CD4-positive, alpha-beta T cell treated with Interleukin-12 subunit alpha and Interleukin-12 subunit beta, for 1 hour (primary cell): ENCODE results near the gene GRPR.

Source experiments
- DNase-seq: peaks from one replicate; pipeline ENCODE4 v3.0.0-alpha.2; 2020

Gene GRPR

DNA sequence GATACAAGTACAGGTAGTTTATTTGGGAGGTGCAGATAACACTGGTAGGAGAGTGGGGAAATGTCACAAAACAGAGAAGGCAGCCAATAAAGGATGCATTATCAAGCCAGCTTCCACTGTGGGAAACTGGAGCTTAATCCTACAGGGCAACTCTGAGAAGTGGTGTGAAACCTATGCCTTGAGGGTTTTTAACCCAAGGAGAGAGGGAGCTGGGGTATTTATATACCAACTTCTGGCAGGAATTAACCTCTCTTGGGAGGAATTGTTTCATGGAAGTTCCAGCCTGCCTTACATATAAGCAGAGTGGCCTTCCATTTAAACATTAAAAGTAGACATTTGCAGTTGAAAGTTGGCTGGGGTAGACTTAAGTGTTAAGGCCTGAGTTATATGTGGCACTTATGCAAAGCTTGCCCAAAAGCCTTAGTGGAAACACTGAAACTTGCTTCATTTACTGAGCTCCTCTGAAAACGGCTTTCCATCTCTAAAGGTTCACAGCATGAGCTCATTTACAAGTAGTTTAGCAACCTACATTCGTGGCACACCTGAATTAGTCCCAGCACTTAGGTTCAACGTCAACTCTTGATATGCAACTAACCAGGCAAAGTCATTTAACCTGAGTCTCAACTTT, 63.1 kb downstream of the GRPR start:
- no peak for DNase-seq

DNA sequence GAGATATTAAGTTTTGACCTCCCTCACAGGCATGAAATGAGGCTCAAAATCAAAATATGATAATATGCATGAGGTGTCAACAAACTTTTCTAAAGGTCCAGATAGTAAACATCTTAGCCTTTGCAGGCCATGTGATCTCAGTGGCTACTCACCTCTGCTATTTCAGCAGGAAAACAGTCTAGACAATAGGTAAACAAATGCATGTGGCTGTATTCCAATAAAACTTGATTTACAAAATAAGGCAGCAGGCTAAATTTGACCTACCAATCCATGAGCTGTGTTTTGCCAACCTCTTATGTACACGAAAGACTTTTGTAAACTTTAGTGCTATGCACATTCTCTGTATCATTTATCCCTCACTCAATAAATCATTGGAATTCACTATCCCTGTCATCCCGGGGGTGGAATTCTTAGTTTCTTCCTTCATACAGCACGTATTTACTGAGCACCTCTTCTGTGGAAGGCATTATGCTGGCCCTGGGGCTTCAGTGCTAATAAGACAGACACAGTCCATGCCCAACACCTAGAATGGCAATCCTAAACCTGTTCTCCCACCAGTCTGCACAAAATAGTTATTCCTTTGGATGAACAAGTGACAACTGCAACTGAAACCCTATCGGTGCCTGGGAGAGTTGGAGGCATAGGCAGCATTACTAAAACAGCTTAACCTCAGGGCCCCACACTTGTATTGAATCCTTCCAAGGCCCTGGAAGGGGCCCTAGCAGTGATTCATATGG, 63.8 kb downstream of the GRPR start:
- no peak for DNase-seq

DNA sequence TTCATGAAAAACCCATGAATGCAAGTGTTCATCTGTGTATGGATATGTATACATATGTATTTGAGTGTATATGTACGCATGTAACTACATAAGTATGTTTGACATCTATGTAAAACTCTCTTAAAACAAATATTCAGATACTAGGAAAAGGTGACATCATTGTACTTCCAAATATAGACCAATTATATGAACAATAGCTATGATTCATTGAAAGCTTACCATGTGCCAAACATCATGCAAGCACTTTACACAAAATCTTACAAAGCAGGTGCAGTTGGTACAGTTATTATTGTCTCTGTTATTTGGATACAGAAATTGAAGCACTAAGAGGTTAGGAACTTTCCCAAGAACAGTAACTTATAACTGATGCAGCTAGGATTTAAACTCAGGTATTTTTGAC, 65.3 kb downstream of the GRPR start:
- DNase-seq: no peak

DNA sequence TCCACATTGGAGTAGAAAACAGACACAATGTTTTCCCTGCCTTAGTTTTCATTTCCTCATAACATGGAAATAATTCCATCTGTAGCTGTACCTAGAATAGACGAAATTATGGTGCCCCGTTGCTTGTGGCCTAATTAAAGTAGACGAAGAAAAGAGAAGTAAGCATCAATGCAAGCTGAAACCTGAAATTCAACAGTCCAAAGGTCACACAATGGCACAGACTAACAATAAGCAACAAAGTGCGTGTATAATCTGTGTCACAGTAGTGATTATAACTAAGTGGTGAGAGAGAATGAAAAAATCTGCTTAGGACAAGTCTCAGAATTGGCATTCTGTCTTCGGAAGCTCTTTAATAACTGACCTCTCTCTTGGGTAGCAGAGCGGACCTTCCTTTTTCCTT, 68.2 kb downstream of the GRPR start:
- no peak for DNase-seq

DNA sequence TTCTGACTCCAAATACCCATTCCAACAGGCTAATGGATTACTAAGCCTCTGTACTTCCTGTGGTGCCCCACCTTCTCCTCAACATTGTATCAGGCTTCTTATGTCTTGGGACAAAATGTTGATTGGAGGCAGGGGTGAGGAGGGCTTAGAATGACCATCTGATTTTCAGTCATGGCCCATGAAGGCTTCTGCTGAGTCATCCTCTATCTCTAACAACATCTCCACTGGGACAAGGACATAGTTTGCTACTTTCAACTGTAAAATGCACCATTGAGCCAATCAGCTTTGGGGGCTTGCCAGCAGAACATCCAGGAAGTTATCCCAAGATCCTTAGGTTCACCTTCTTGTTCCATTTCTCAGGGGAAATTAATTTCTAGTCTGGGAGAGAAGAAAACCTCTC, 73.5 kb downstream of the GRPR start:
- no peak for DNase-seq

DNA sequence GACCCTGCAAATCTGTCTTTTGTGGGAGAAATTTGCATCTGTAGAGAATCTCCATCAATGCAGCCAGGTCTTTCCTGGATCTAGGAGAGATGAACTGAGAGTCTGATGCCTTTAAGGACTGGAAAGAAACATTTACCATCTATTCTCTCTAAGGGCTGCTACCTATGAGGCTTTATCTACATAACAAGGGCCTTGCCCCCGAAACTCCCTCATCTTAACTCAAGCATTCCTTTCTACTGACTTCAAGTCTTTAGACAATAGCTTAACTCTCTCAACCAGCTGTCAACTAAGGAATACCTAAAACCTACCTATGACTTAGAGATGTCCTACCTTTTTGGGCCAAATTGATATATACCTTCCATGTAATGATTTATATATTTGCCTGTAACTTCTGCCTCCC, 76.0 kb downstream of the GRPR start:
- DNase-seq: no peak

DNA sequence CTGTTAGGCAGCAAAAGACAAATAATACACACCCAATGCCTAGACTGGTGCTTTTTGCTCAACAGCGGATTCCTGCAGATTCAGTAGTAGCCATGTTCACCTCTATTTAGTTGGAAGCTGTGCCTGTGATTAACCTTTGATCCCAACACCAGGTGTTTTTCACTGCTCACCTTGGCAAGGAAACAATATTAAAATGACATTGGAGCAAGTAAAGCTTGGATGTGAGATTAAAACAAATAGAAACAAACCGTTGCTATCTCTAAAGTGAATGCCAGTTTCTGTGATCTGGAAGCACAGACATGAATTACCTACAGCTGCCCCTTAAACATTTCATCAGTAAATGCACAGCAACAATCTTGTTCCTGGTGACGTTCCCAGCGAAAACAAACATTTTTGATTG, 79.6 kb downstream of the GRPR start:
- no peak for DNase-seq
